NCI-H2196 treated with DMSO at 0.1 percent for 48 hours (cell line): ENCODE measurements around the gene SORCS1.

Source experiments
- DNase-seq: peaks from one replicate; lab custom pipeline; 2025; ENCODE audit not compliant: unreplicated experiment; lab: John Stamatoyannopoulos, UW

SORCS1 gene

GRCh38 chr10:106997721-106998120 is 166.8 kb downstream of the SORCS1 start:
- DNase-seq, result no peak

GRCh38 chr10:106996510-106996909 is 168.0 kb downstream of the SORCS1 start:
- no peak for DNase-seq

GRCh38 chr10:106992055-106992454 is 172.5 kb downstream of the SORCS1 start:
- no peak for DNase-seq

DNA sequence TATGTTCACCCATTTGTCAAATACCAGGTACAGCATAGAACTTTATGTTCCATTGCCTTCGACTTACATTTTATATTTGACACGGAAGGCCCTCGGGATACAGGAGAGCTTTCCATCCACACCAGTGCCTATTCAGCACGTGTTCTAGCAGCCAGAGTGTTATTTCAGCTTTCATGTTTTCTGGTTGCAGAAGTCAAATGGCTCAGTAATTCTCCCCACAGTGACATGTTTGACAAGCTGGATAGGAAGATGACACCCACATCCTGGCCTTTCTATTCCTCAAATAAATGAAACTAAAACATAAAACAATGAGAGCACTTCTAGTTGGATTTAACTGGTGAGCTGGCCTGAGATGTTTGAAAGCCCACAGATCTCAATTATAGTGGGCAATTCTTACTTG is 173.4 kb downstream of the SORCS1 start:
- DNase-seq, result no peak

GRCh38 chr10:106987362-106987761 is 177.1 kb downstream of the SORCS1 start:
- no peak for DNase-seq

DNA sequence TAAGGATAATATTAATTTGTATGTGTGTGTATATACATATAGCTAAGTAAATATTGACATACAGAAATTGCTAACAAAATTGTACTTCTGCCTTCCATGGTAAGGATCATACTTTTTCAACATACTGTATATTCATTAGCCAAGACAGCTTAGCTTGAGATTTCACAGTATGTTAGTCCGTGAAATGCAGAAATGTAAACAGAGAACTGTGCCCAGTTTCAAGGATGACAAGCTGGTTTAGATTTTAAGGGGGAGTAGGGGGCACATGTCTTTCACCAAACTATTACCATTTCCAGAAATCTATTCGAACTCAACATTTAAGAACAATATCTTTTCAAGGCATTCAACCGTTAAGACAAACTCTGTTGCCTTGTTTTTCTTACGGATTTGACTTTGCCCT is 182.2 kb downstream of the SORCS1 start:
- DNase-seq, result no peak

DNA sequence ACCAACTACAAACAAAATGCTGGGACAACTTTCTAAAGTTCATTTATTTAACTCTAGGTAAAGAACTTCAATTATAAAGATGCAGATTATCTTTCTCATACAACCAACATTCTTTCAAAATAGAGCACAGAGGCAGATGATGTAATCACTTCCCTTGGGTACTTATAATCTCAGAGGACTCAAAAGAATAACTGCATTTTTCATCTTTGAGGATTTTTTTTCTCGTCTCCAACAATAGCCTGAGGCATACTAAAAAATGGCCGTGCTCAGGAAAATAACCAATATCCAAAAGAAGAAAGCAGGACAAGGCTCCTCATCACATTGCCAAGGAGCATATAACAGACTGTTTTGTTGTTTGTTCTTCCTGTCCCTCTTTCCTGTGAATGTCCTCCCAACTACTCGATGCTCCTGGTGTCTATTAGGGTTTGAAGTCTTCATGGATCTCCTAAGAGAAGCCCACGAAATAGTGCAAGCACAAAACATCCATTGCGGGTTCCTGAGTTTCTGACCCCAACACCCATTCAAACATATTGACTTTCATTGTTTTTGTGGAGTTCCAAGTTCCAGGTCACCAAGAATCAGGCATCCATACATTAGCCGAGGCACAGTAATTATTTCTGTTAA is 182.9 kb downstream of the SORCS1 start:
- no peak for DNase-seq

DNA sequence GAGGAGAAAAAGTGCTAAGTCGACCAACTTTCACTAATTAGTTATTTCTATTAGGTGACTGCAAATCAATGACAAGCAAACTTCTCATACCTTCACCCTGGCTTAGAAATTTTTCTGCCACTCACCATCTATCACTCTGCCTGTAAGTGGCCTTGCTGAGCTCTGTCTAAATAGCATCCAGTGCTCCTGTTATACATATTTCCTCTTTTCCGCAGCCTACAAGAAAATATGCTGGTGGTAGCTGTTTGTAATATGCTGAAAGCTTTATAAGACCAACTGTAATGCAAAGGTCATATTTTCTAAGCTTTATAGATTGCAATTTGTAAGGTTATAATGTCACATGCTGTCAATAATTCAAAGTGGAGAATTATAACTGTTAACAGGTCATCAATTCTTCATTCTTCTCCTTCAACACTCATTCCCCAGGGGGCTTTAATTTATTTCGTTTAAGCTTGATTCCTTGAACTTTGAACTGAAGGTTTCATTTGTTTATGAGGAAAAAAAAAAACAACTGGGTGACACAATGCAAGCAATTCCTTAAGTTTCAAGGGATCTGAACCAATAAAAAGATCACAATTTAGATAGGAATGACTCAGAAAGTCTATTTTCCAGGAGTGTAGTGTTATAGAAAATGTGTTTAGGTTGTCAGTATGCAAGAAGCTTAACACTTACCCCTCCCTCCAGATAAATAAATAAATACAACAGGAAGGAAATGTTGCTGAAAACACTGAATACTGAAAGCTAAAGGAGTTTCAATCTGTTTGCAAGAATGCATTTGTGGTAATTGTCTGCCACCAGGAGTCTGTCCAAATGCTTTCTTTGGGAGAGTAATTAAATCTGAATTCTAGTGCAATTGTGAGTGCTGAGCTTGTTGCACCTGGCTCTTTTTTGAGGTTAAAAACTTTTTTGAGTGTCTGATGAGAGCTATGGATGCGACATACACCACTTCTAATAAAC is 183.7 kb downstream of the SORCS1 start:
- no peak for DNase-seq

DNA sequence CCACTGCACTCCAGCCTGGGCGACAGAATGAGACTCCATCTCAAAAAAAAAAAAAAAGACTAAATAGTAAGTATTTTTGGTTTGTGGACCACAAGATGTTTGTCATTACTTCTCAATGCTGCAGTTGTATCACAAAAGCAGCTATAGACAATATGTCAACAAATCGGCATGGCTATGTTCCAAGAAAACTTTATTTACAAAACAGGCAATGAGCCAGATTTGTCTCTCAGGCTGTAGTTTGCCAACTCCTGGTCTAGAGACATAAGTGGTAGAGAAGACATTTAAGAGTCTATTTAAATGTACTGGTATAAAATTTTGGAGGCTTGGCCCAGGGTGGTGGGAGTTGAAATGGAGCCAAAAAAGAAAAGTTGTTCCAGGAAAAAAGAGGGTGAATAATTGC is 185.8 kb downstream of the SORCS1 start:
- DNase-seq, result no peak

GRCh38 chr10:106973716-106974115 is 190.8 kb downstream of the SORCS1 start:
- no peak for DNase-seq

DNA sequence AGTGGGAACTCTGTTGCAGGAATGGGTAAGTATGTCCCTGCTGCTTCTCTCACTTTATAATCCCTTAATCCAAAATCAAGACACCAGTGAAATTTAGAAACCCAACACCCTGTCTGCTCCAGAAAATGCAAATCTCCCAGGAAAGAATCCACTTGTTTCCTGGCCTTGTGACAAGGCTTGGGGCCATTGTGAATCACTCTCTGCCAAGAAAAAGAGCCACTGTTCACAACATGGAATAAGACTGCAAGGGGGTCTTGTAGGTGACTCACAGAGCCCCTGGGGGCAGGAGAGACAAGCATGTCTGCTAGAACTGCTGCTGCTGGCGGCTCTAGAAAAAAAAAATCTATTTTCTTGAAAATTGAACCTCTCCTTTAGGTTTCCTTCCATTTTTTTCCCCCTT is 191.2 kb downstream of the SORCS1 start:
- no peak for DNase-seq

DNA sequence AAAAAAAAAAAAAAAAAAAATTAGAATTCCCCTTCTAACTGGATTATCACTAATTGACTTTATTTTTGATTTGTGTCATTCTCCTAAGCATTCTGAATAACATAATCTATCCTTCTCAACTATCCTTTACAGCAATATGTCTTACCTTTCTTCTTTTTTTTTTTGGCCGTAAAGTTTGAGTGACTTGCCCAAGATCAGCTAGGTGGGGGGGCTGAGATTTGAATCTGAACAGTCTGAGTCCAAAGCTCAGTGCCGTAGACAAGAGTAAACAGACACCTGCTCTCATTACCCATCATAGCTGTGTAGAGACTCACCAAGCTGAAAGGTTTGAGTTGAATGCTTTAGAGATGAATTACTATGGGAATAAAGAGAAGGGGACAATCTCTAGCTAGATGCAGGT is 192.1 kb downstream of the SORCS1 start:
- DNase-seq, result no peak

- no peak for DNase-seq
Measured at GRCh38 chr10:106971411-106971831, 193.1 kb downstream of the SORCS1 start.

DNA sequence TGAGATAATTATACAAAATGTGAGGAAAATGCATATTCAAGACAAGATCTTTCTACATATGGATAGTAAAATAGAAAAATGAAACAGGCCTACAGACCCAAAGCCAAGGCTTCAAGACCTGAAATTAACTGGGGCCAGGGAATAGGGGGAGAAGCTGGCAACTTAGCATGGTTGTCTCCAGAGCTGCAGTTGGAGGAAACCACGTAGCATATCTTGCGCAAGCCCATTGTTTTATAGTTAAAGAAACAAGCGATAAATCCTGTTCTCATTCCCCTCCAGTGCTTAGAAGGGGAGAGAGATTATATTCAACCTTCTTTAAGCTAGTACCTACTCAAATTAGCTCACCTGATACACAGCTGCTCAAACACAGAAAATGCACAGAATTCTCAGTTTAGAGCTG is 197.1 kb downstream of the SORCS1 start:
- DNase-seq, result no peak

GRCh38 chr10:106960812-106961211 is 203.7 kb downstream of the SORCS1 start:
- DNase-seq, result no peak

GRCh38 chr10:106959521-106959920 is 205.0 kb downstream of the SORCS1 start:
- no peak for DNase-seq

DNA sequence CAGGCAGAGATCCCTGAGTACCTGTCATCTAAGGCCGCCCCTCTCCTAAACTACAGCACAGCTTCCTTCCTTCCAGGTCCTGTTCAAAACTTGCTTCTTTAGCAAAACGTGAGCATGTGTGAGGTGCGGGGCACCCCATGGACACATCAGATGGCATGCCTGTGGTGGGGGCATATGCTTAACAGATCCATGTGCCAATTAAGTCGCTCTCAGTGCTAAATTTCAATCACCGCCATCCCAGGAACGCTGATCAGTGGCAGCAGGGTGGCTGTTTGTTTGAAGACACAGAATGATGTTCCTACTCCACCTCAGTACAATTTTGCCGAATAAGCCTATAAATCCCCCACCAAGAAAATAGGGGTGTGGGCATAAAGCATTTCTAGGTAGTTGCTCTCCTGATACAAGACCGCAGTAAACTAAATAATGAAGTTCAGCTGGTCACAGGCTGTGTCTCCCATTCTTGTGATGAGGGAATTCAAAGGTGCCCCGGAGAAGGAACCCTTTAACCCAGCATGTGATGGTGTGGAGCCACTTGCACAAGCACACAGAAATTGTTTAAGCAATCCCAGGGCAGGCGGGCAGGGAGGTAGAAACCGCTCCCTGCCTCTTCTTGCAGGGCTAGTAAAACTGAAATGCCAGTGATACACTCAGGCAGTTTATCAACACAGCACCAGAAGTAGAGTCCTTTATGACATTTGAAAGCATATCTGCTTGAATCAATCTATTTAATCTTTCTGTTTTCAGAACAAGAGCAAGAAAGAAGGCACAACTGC is 205.7 kb downstream of the SORCS1 start:
- DNase-seq, result no peak

GRCh38 chr10:106957823-106958588 is 206.5 kb downstream of the SORCS1 start:
- no peak for DNase-seq

DNA sequence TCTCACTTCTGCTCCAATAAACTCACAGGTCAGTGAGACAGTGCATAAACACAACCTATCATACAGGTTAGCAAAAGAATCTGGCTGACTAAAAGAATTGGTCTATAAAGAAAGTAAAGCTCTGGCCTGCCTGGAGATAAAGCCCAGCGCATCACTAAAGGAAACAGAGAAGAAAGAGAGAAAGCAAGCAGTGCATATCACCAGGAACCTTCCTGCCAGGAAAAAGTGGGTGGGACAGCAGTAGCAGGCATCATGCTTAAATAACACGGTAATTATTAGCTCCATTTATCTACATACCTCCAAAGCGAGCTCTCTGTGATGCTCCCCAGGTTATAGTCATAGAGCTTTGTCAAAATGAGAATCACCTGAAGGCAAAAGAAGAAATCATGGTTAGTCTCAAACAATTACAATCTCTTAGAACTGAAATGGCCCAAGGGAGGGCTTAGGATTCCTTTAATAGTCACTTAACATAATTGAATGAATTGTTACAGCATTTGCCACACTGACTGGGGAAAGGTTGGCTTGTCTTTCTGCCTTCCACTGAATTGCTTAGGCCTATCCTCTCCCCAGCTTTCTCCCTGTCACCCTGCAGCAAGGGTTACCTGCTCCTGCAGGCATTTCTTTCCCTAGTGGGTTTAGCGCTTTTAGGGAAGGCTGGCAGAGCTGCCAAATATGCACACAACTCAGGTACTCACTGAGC is 208.1 kb downstream of the SORCS1 start:
- no peak for DNase-seq

DNA sequence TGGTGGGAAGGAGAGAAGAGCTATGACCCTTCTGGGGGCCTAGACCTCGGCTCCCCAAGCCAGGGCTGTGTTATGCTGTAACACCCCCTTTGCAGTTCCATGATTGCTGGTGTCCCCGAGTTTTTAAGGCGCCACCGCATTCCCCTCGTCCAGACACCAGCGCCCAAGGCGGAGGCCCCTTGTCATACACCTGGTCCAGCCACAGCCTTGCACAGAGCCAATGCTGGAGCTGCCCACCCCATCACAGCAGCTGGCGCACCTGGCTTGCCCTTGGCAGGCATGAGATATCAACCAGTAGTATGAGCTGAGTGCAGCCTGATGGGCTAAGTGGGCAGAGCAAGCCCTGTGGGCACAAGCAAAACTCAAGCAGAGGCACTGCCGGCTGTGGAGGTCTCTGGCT is 209.4 kb downstream of the SORCS1 start:
- no peak for DNase-seq
